HepG2 (cell line): Measurements from ENCODE around the gene TAMALIN. TPM values are rescaled to one million over a fixed set of nuclear protein-coding genes. Genes with fewer than 3 reads are reported as not detected.

ENCODE experiments used
- ATAC-seq: fragments of 200-7000 bp; cut with Tn5 transposase; 3 replicates; pipeline ENCODE4 v1.9.1; 2020; ENCODE audit warnings: mild to moderate bottlenecking, moderate library complexity
- BruUV-seq: library from RNA; stranded (reverse); fragments of 400-500 nt; replicated peaks from 2 replicates; lab custom pipeline; 2021; lab: Mats Ljungman, UMichigan
- CTCF ChIA-PET: fragments of 300-600 bp; formaldehyde crosslinking; extraction: SDS; loops from one replicate; lab custom pipeline; 2021; ENCODE audit warnings: low total read pairs, inconsistent platforms, low intra/inter-chr PET ratio; lab: Yijun Ruan, JAX
- POLR2A ChIA-PET: fragments of 350-600 bp; sonication (Branson Sonifier 250); formaldehyde crosslinking; loops from one replicate; lab custom pipeline; 2020; ENCODE audit warnings: antibody characterized with exemption, inconsistent platforms; lab: Yijun Ruan, JAX
- DNase-seq: peaks from one replicate; pipeline ENCODE4 v3.0.0-alpha.2; 2015; ENCODE audit warnings: low spot score
- FAIRE-seq: peaks from 3 replicates; lab custom pipeline; 2011; peaks lifted over from hg19 to GRCh38; lab: Jason Lieb, UNC
- H2AFZ ChIP-seq: one replicate; pipeline ENCODE4 v1.6.1; 2011; ENCODE audit warnings: low read length, inconsistent platforms
- H3K27ac ChIP-seq: fragments of 300-600 bp; 3 replicates; pipeline ENCODE4 v1.8.0; 2011; ENCODE audit warnings: mixed run types, mild to moderate bottlenecking, mixed read lengths, low read length, inconsistent platforms; ENCODE audit not compliant: insufficient read depth; ENCODE audit errors: extremely low read length
- H3K27me3 ChIP-seq, 2 experiments: fragments of 200-600 bp in 1 of 2; 2 replicates in 1 of 2; 3 replicates in 1 of 2; pipeline versions ENCODE4 v1.6.0 to v1.8.0; 2011; ENCODE audit warnings: low read length in 2 of 2, mild to moderate bottlenecking in 2 of 2, moderate library complexity in 2 of 2, inconsistent platforms in 1 of 2; ENCODE audit not compliant: insufficient read depth in 2 of 2, control insufficient read depth in 1 of 2
- H3K36me3 ChIP-seq, 2 experiments: fragments of 200-600 bp in 1 of 2; replicated peaks in 1 of 2; 2 replicates in 1 of 2; 3 replicates in 1 of 2; pipeline versions ENCODE4 v1.5.1 to v1.8.0; 2011; ENCODE audit warnings: low read length in 2 of 2, inconsistent platforms in 1 of 2; ENCODE audit not compliant: insufficient read depth in 2 of 2, control insufficient read depth in 1 of 2
- H3K4me1 ChIP-seq: 2 replicates; pipeline ENCODE4 v1.5.1; 2012; ENCODE audit warnings: low read length, inconsistent platforms; ENCODE audit not compliant: insufficient read depth
- H3K4me2 ChIP-seq: 2 replicates; pipeline ENCODE4 v1.6.0; 2011; ENCODE audit warnings: low read depth, low read length, inconsistent platforms
- H3K4me3 ChIP-seq, 3 experiments: fragments of 200-600 bp in 1 of 3; sonication (generic), shearing (Covaris generic) in 1 of 3; replicated peaks in 1 of 3; 2 replicates each; pipeline ENCODE4 v1.5.1; 2011 to 2016; ENCODE audit warnings: low read length in 3 of 3, inconsistent platforms in 2 of 3, low read depth in 2 of 3, mild to moderate bottlenecking in 2 of 3, control low read depth in 1 of 3, mixed read lengths in 1 of 3; ENCODE audit not compliant: insufficient read depth in 1 of 3
- H3K79me2 ChIP-seq: one replicate; pipeline ENCODE4 v1.6.1; 2011; ENCODE audit warnings: low read length, inconsistent platforms; ENCODE audit not compliant: insufficient read depth
- H3K9ac ChIP-seq: 2 replicates; pipeline ENCODE4 v1.6.0; 2011; ENCODE audit warnings: mild to moderate bottlenecking, low read depth, low read length, inconsistent platforms; ENCODE audit not compliant: insufficient read depth
- H3K9me3 ChIP-seq: 2 replicates; pipeline ENCODE4 v1.5.1; 2012; ENCODE audit warnings: mild to moderate bottlenecking, low read length
- H4K20me1 ChIP-seq: 2 replicates; pipeline ENCODE4 v1.6.0; 2011; ENCODE audit warnings: inconsistent platforms, mild to moderate bottlenecking, low read length, moderate library complexity; ENCODE audit not compliant: insufficient read depth
- ADNP ChIP-seq: sonication (generic); formaldehyde crosslinking; IDR thresholded peaks from 2 replicates; pipeline ENCODE4 v1.4.0; 2020; ENCODE audit warnings: missing genetic modification reagents
- DDIT3 ChIP-seq: sonication (generic); formaldehyde crosslinking; IDR thresholded peaks from 2 replicates; pipeline ENCODE4 v1.4.0; 2020; ENCODE audit warnings: mild to moderate bottlenecking, missing genetic modification reagents
- HNF4A ChIP-seq: sonication (generic); formaldehyde crosslinking; IDR thresholded peaks from 2 replicates; pipeline ENCODE4 v1.4.0; 2020; ENCODE audit warnings: missing genetic modification reagents
- HNF4G ChIP-seq, 2 experiments: sonication (generic) in 1 of 2; formaldehyde crosslinking in 1 of 2; IDR thresholded peaks; 2 replicates each; pipeline versions ENCODE4 v1.4.0 to v1.6.1; 2011 to 2020; ENCODE audit warnings: borderline replicate concordance in 2 of 2, low read depth in 2 of 2, mild to moderate bottlenecking in 2 of 2, low read length in 1 of 2, missing genetic modification reagents in 1 of 2, moderate library complexity in 1 of 2
- KDM1A ChIP-seq: IDR thresholded peaks from 2 replicates; pipeline ENCODE4 v1.6.1; 2016; ENCODE audit warnings: missing compliant biosample characterization
- NONO ChIP-seq, 2 experiments: fragments of 450-650 bp in 1 of 2; sonication (generic) in 1 of 2; formaldehyde crosslinking in 1 of 2; IDR thresholded peaks in 1 of 2; conservative IDR thresholded peaks in 1 of 2; 2 replicates each; pipeline versions ENCODE4 v1.6.1 to v1.8.0; 2017 to 2022; ENCODE audit warnings: mild to moderate bottlenecking in 1 of 2, missing genetic modification reagents in 1 of 2, moderate library complexity in 1 of 2
- RAD21 ChIP-seq: fragments of 450-650 bp; formaldehyde crosslinking; IDR thresholded peaks from 2 replicates; pipeline ENCODE4 v1.5.0; 2020; ENCODE audit warnings: mild to moderate bottlenecking
- RCOR2 ChIP-seq: IDR thresholded peaks from 2 replicates; pipeline ENCODE4 v1.6.1; 2016; ENCODE audit warnings: missing biosample characterization, missing genetic modification reagents
- RORA ChIP-seq: sonication (generic); formaldehyde crosslinking; IDR thresholded peaks from 2 replicates; pipeline ENCODE4 v1.5.0; 2020; ENCODE audit warnings: mild to moderate bottlenecking, missing genetic modification reagents, moderate library complexity
- SALL1 ChIP-seq: sonication (generic); formaldehyde crosslinking; IDR thresholded peaks from 2 replicates; pipeline ENCODE4 v1.8.0; 2022; ENCODE audit warnings: mild to moderate bottlenecking, missing genetic modification reagents
- SNAI1 ChIP-seq: sonication (generic); formaldehyde crosslinking; IDR thresholded peaks from 2 replicates; pipeline ENCODE4 v1.5.0; 2020; ENCODE audit warnings: mild to moderate bottlenecking, missing genetic modification reagents, borderline replicate concordance
- ZBTB26 ChIP-seq: IDR thresholded peaks from 2 replicates; pipeline ENCODE4 v1.6.1; 2016; ENCODE audit warnings: missing compliant biosample characterization, missing genetic modification reagents, borderline replicate concordance
- ZNF121 ChIP-seq: sonication (generic); formaldehyde crosslinking; IDR thresholded peaks from 2 replicates; pipeline ENCODE4 v1.5.0; 2020; ENCODE audit warnings: mild to moderate bottlenecking, missing genetic modification reagents
- ZNF570 ChIP-seq: sonication (generic); formaldehyde crosslinking; IDR thresholded peaks from 2 replicates; pipeline ENCODE4 v1.4.0; 2020; ENCODE audit warnings: mild to moderate bottlenecking, missing genetic modification reagents, borderline replicate concordance
- ZNF629 ChIP-seq: sonication (generic); formaldehyde crosslinking; conservative IDR thresholded peaks from 2 replicates; pipeline ENCODE4 v1.5.0; 2020; ENCODE audit warnings: missing genetic modification reagents
- WGBS: methylation state at CpG from one replicate; pipeline ENCODE4 v1.1.6; 2017; ENCODE audit warnings: low lambda C conversion rate; 5-methylcytosine and 5-hydroxymethylcytosine counted together
- in situ Hi-C: cut with HindIII; loops from 2 replicates; pipeline ENCODE4 v1.10.0; 2017; ENCODE audit warnings: low pct_unique_long_range_greater_than_20kb; ENCODE audit not compliant: extremely low pct_ligation_motif_present
- intact Hi-C: fragments of 100-400 bp; cut with micrococcal nuclease; formaldehyde crosslinking; loops from one replicate; pipeline ENCODE4 v1.10.0; 2022; ENCODE audit not compliant: unreplicated experiment
- polyA plus RNA-seq, 8 experiments: library from polyadenylated mRNA; depleted of rRNA in 3 of 8; stranded (reverse) in 7 of 8; unstranded in 1 of 8; fragments of >200 nt; fragmentation: Illumina TruSeq in 4 of 8; extraction: Trizol in 4 of 8; gene quantifications; 2 replicates each; pipeline versions ENCODE4 v1.2.1 to v1.2.3, GENCODE V29; 2011 to 2016; ENCODE audit warnings: low read depth in 4 of 8, missing spikeins in 1 of 8, mixed read lengths in 1 of 8; ENCODE audit not compliant: insufficient read depth in 1 of 8
- total RNA-seq, 5 experiments: library from RNA; depleted of rRNA; stranded (reverse); fragments of >200 nt; fragmentation: Illumina TruSeq; extraction: Trizol; gene quantifications; 2 replicates each; pipeline ENCODE4 v1.2.3, GENCODE V29; 2016; ENCODE audit warnings: low read depth in 1 of 5
- TF ChIP-seq, protein P1 (sequence below): sonication (generic); formaldehyde crosslinking; IDR thresholded peaks from 2 replicates; pipeline ENCODE4 v1.9.0; 2021; ENCODE audit warnings: missing genetic modification reagents, mild to moderate bottlenecking, borderline replicate concordance
- TF ChIP-seq, protein P2 (sequence below): sonication (generic); formaldehyde crosslinking; IDR thresholded peaks from 2 replicates; pipeline ENCODE4 v1.9.0; 2021; ENCODE audit warnings: missing genetic modification reagents, borderline replicate concordance

TAMALIN gene
- total and polyA plus RNA-seq, 2 of the 13 experiments (the other 11 are each of a cell fraction or from before 2014, with no cell fraction given): 2.9 to 10.9 TPM

- TF ChIP-seq HNF4A (peak; percentile 61), SALL1 (CRISPR knock-in tag) (0 out of 2 replicates have a peak, but pooled peaks have one; percentile 12), ZNF121 (CRISPR knock-in tag) (peak; percentile 87), SNAI1 (CRISPR knock-in tag) (no peak), ZBTB26 (CRISPR knock-in tag) (no peak)
These were observed 46.8 kb upstream of the TAMALIN start (continued) for GRCh38 chr12:51959921-51960320.

DNA sequence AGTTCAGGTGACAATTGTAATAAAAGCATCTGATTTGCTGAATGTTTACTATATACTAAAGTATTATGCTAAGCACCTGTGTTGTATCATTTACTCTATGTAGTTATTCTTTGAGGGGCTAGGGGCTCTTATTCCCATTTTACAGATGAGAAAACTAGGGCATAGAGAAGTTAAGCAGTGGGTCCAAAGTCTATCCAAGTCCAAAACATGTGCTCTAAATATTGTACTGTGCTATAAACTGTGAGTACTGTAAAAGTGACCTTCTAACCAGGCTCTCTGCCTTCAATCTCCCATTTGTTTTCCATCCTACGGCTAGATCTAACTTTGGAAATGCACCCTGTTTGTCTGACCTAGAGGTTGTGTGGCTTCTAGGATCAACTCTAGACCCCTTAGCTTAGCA, 46.3 kb upstream of the TAMALIN start:
- ChIA-PET POLR2A (no interaction called here), CTCF (no interaction called here)
- no peak overlapping the region; a peak in 1 of 6 replicates for H3K4me3 ChIP-seq
- peaks cover 82% of the 10 kb centered on the region for H3K79me2 ChIP-seq
- no peak overlapping the region for H2AFZ ChIP-seq
- peak overlapping the region; percentile 71 for H3K27ac ChIP-seq
- no peak for FAIRE-seq
- intact Hi-C loops: no loop called here
- 58% methylated on average over 1 of the region's 1 CpG for WGBS
- H3K9me3 ChIP-seq: no peaks in the 10 kb centered on the region
- peaks cover 71% of the 10 kb centered on the region for H3K4me1 ChIP-seq
- no peaks in the 10 kb centered on the region for H4K20me1 ChIP-seq
- TF ChIP-seq HNF4A: peak; percentile 47; the same call in 1 of the 2 replicates
- TF ChIP-seq HNF4G (IDR thresholded peaks at IDR 0.05; ENCODE audit: borderline replicate concordance, low read depth, low read length): 0 out of 2 replicates have a peak, but pooled peaks have one; percentile 39
- TF ChIP-seq HNF4G (CRISPR knock-in tag; IDR thresholded peaks at IDR 0.05; ENCODE audit: borderline replicate concordance, low read depth): no peak
- TF ChIP-seq, protein P1, sequence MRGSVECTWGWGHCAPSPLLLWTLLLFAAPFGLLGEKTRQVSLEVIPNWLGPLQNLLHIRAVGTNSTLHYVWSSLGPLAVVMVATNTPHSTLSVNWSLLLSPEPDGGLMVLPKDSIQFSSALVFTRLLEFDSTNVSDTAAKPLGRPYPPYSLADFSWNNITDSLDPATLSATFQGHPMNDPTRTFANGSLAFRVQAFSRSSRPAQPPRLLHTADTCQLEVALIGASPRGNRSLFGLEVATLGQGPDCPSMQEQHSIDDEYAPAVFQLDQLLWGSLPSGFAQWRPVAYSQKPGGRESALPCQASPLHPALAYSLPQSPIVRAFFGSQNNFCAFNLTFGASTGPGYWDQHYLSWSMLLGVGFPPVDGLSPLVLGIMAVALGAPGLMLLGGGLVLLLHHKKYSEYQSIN (CRISPR knock-in tag): no peak
- TF ChIP-seq ADNP (CRISPR knock-in tag): peak; percentile 53; the same call in 1 of the 2 replicates
- peak; percentile 57 for TF ChIP-seq RCOR2 (CRISPR knock-in tag)
- TF ChIP-seq NONO (IDR thresholded peaks at IDR 0.05): no peak
- no peak for TF ChIP-seq NONO (CRISPR knock-in tag; conservative IDR thresholded peaks at IDR 0.05)
- no peak for TF ChIP-seq RAD21 (CRISPR knock-in tag)
- peak; percentile 95 for TF ChIP-seq ZNF629 (CRISPR knock-in tag)
- TF ChIP-seq KDM1A (CRISPR knock-in tag): 0 out of 2 replicates have a peak, but pooled peaks have one; percentile 24
- TF ChIP-seq DDIT3: no peak
- no peak for TF ChIP-seq ZNF570 (CRISPR knock-in tag)
- TF ChIP-seq, protein P2, sequence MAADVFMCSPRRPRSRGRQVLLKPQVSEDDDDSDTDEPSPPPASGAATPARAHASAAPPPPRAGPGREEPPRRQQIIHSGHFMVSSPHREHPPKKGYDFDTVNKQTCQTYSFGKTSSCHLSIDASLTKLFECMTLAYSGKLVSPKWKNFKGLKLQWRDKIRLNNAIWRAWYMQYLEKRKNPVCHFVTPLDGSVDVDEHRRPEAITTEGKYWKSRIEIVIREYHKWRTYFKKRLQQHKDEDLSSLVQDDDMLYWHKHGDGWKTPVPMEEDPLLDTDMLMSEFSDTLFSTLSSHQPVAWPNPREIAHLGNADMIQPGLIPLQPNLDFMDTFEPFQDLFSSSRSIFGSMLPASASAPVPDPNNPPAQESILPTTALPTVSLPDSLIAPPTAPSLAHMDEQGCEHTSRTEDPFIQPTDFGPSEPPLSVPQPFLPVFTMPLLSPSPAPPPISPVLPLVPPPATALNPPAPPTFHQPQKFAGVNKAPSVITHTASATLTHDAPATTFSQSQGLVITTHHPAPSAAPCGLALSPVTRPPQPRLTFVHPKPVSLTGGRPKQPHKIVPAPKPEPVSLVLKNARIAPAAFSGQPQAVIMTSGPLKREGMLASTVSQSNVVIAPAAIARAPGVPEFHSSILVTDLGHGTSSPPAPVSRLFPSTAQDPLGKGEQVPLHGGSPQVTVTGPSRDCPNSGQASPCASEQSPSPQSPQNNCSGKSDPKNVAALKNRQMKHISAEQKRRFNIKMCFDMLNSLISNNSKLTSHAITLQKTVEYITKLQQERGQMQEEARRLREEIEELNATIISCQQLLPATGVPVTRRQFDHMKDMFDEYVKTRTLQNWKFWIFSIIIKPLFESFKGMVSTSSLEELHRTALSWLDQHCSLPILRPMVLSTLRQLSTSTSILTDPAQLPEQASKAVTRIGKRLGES (CRISPR knock-in tag): no peak
- TF ChIP-seq RORA (CRISPR knock-in tag): no peak
- in situ Hi-C loops: no loop called here
- H3K27me3 ChIP-seq: no peaks in the 10 kb centered on the region
- no peak for DNase-seq
- peak overlapping the region; percentile 10; the same call in 1 of the 2 replicates for H3K4me2 ChIP-seq
- no peaks in the 10 kb centered on the region; a peak in 1 of 5 replicates for H3K36me3 ChIP-seq
- BruUV-seq: no TSS peak
- H3K9ac ChIP-seq: no peak overlapping the region
- ATAC-seq: no peak
